SK-N-SH treated with all-trans-retinoic acid at 6 μM for 48 hours (cell line): ENCODE results near the gene LMAN1L.

ENCODE experiments used
- ARNTL ChIP-seq: fragments of 450-650 bp; formaldehyde crosslinking; IDR thresholded peaks from 2 replicates; pipeline ENCODE4 v1.5.0; 2020; ENCODE audit warnings: low read depth, mild to moderate bottlenecking, moderate library complexity, borderline replicate concordance
- RARB ChIP-seq: fragments of 250-450 bp; sonication (Bioruptor Pico); IDR thresholded peaks from 2 replicates; pipeline ENCODE4 v1.8.0; 2021; ENCODE audit warnings: mild to moderate bottlenecking, moderate library complexity
- ZFP30 ChIP-seq: fragments of 450-650 bp; formaldehyde crosslinking; IDR thresholded peaks from 2 replicates; pipeline ENCODE4 v1.5.0; 2022; ENCODE audit warnings: mild to moderate bottlenecking, moderate library complexity
- TF ChIP-seq, protein P1 (sequence below): fragments of 250-450 bp; sonication (Bioruptor Pico); IDR thresholded peaks from 2 replicates; pipeline ENCODE4 v1.5.1; 2020; ENCODE audit warnings: low read depth, mild to moderate bottlenecking, moderate library complexity

DNA sequence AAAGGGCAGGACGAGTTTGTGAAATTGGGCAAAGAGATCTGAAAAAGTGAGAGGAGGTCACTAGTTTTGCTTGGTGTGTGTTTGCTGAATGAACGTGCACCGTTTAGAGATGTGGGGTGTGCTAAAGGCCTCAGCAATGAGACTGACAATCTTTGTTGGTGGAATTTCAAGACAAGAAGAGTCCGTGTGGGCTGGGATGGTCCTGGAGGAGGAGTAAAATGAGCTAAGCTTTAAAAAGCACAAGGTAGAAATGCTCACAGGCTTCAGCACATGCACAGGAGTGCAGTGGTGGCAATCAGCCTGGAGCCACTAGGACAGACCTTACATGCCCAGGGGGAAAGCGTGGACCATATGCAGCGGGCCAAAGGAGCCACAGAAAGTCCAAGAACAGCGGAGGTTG is 12.3 kb downstream of the LMAN1L start:
- TF ChIP-seq ZFP30 (CRISPR knock-in tag) = no peak
- TF ChIP-seq RARB = no peak
- TF ChIP-seq, protein P1, sequence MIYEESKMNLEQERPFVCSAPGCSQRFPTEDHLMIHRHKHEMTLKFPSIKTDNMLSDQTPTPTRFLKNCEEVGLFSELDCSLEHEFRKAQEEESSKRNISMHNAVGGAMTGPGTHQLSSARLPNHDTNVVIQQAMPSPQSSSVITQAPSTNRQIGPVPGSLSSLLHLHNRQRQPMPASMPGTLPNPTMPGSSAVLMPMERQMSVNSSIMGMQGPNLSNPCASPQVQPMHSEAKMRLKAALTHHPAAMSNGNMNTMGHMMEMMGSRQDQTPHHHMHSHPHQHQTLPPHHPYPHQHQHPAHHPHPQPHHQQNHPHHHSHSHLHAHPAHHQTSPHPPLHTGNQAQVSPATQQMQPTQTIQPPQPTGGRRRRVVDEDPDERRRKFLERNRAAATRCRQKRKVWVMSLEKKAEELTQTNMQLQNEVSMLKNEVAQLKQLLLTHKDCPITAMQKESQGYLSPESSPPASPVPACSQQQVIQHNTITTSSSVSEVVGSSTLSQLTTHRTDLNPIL (CRISPR knock-in tag) = no peak
- no peak for TF ChIP-seq ARNTL (CRISPR knock-in tag)
